Esophagus mucosa (tissue), 1 donor: ENCODE results near the gene HNF1A. TPM values are rescaled to one million over a fixed set of nuclear protein-coding genes. Genes with fewer than 3 reads are reported as not detected.

ENCODE experiments used
- ATAC-seq: fragments of 200-7000 bp; cut with Tn5 transposase; one replicate; pipeline ENCODE4 v1.9.1; 2020
- total RNA-seq: library from RNA; stranded (reverse); gene quantifications from one replicate; pipeline ENCODE4 v1.2.4, GENCODE V29; 2023
- donor health status: DM: yes; HTN: yes; CAD: no.

Gene HNF1A
- total RNA-seq, 1 donor from 2014 or later: not detected

GRCh38 chr12:120988658-120989057 is 10.3 kb downstream of the HNF1A start:
- no peak for ATAC-seq

DNA sequence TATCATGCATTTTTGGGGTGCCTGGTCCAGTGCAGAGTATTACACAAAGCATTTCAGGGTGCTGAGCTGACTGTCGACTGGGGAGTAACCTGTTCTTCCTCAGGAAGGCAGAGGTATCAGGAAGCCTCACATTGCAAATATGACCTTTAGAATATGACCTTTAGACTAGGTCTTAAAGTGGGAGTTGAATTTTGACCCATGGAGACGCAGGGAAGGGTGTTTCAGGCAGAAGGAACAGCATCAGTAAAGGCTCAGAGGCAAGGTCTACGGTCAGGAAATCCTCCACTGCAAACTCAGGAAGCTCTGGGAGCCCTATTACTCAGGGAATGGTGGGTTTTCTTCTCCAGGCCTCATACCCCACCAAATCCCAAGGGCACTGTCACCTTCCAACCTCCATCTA is 11.3 kb downstream of the HNF1A start:
- ATAC-seq: no peak

DNA sequence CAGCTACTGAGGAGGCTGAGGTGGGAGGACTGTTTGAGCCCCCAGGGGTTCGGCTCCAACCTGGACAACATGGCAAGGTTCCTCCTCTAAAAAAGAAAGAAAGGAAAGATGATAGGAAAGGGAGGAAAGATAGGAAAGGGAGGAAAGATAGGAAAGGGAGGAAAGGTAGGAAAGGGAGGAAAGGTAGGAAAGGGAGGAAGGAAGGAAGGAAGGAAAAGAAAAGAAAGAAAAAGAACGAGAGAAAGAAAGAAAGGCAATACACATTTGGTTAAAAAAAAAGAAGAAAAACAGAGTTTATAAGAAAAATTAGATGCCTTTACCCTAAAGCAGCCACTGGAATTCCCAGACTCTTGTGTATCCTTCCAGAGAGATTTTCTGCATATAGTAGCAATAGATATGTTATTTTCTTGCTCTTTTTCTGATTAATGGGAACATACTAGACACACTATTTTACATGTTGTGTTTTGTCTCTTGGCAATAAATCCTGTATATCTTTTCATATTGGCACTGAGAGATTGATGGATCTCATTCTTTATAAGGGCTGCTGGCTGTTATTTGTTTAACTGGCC is 12.2 kb downstream of the HNF1A start:
- no peak for ATAC-seq

GRCh38 chr12:120991965-120992364 is 13.6 kb downstream of the HNF1A start:
- no peak for ATAC-seq

DNA sequence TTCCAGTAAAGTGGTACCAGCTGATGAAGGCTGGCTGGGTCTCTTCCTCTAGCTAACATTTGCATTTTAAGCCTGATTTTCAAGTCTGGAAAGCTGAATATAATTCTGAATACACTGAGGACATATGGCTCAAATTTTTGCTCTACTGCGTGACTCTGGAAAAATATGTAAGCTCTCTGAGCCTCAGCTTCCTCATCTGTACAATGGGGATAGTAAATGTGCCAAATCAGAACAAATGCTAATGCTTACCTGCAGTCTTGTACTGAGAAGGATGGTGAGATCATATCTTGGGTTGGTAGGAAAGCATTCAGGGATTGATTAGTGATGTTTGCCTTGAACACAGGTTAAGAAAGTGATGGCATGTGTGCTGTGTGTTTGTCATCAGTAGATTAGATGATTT is 14.6 kb downstream of the HNF1A start:
- no peak for ATAC-seq

GRCh38 chr12:120993496-120993895 is 15.2 kb downstream of the HNF1A start:
- no peak for ATAC-seq

- ATAC-seq: peak; percentile 14
Measured at GRCh38 chr12:120994059-120994458, 15.7 kb downstream of the HNF1A start.

DNA sequence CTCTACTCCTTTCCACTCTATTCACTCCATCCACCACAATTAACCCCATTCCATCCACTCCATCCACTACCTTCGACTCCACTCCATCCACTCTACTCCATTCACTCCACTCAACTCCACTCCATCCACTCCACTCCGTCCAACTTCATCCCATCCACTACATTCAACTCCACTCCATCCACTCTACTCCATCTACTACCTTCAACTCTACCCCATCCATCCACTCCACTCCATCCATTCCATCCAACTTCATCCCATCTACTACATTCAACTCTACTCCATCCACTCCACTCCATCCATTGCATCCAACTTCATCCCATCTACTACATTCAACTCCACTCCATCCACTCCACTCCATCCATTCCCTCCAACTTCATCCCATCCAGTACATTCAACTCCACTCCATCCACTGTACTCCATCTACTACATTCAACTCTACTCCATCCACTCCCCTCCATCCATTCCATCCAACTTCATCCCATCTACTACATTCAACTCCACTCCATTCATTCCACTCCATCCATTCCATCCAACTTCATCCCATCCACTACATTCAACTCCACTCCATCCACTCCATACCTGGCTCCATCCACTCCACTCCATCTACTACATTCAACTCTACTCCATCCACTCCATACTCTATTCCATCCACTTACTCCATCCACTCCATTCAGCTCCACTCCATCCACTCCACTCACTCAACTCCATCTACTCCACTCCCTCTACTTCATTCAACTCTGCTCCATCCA is 16.4 kb downstream of the HNF1A start:
- no peak for ATAC-seq

- no peak for ATAC-seq
Measured at GRCh38 chr12:120996133-120996746, 17.9 kb downstream of the HNF1A start.

DNA sequence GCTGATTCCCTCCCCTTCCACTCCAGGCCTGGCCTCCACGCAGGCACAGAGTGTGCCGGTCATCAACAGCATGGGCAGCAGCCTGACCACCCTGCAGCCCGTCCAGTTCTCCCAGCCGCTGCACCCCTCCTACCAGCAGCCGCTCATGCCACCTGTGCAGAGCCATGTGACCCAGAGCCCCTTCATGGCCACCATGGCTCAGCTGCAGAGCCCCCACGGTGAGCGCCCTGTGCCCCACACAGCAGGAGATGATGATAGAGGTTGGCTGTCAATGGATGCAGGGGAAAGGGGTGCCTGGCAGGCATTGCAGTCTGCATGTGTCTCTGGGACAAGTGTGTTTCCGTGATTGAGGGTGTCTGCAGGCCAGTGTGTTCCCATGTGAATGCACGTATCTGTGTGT is 19.1 kb downstream of the HNF1A start:
- ATAC-seq: no peak

- ATAC-seq: no peak
Measured at GRCh38 chr12:120998435-120998834, 20.1 kb downstream of the HNF1A start.

- ATAC-seq: peak; percentile 14
Measured at GRCh38 chr12:120999191-121000120, 21.1 kb downstream of the HNF1A start.

- no peak for ATAC-seq
Measured at GRCh38 chr12:121000530-121000929, 22.2 kb downstream of the HNF1A start.

GRCh38 chr12:121001060-121001459 is 22.7 kb downstream of the HNF1A start:
- peak; percentile 3 for ATAC-seq

DNA sequence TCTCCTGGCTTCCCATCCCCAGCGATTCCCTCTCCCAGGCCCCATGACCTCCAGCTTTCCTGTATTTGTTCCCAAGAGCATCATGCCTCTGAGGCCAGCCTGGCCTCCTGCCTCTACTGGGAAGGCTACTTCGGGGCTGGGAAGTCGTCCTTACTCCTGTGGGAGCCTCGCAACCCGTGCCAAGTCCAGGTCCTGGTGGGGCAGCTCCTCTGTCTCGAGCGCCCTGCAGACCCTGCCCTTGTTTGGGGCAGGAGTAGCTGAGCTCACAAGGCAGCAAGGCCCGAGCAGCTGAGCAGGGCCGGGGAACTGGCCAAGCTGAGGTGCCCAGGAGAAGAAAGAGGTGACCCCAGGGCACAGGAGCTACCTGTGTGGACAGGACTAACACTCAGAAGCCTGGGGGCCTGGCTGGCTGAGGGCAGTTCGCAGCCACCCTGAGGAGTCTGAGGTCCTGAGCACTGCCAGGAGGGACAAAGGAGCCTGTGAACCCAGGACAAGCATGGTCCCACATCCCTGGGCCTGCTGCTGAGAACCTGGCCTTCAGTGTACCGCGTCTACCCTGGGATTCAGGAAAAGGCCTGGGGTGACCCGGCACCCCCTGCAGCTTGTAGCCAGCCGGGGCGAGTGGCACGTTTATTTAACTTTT is 23.6 kb downstream of the HNF1A start:
- ATAC-seq: no peak

- ATAC-seq: no peak
Measured at GRCh38 chr12:121003650-121004049, 25.3 kb downstream of the HNF1A start.

GRCh38 chr12:121004253-121004815 is 26.0 kb downstream of the HNF1A start:
- no peak for ATAC-seq

DNA sequence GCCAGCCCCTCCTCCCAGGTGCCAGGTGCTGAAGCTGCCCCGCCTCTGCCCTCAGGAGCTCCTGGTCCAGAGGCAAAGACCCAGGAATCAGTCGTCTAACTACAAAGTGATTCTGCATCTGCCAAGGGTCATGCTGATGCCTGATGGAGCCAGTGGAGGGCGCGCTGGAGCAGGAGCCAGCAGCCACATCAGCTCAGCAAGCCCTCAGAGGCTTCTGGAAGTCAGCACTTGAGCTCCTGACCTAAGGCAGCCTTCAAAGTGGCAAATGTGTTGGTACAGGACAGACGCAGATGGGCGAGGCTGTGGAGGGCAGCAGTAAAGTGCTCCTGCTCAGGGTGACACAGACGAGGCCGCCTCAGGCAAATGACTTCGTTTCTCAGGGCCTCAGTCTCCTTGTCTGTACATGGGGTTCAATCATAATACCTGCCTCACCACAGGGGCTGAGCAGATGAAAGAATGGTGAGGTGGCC is 27.0 kb downstream of the HNF1A start:
- peak; percentile 35 for ATAC-seq

DNA sequence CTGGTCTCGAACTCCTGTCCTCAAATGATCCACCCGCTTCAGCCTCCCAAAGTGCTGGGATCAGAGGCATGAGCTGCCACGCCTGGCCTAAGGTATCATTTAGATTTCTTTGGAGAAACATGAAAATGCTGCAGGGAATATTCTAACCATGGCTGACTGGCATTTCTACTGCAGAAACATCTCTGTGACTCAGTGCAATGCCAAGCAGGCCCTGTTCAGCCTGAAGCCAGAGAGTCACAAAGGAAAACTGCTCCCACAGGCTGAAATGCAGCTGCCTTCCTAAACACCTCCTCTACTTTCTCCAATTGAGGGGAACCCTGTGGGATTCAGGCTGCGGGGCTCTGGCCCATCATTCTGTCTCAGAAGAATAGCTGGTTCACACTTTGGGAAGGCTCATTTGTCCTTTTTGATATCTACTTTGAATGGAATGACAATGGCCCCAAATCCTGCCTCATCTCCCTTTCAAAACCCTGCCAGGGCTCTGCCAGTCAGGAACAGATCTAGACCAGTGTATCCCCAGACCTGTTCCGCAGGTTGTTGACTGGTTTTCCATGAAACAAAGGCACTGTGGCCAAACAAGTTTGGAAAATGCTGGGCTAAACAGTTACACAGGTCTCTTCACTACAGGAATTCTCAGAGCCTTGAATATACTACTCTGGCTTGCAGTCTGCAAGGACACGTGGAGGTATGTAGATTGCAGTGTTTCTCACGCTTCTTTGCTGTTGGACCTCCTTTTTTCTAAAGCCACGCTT is 30.2 kb downstream of the HNF1A start:
- peak; percentile 81 for ATAC-seq

DNA sequence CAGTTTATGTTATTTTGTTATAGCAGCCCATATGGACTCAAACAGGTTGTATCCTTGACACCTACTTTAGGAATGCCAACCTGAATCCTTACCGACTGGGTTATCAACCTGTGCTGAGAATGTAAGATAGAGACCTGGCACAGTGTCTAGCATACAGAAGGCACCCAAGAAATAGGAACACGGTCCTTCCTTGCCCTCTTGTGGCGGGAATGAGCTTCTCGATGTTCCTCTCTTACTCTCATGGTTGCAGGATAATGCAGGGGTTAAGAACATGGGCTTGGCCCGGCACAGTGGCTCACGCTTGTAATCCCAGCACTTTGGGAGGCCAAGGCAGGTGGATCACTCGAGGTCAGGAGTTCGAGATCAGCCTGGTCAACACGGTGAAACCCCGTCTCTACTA is 31.4 kb downstream of the HNF1A start:
- ATAC-seq: peak; percentile 85

DNA sequence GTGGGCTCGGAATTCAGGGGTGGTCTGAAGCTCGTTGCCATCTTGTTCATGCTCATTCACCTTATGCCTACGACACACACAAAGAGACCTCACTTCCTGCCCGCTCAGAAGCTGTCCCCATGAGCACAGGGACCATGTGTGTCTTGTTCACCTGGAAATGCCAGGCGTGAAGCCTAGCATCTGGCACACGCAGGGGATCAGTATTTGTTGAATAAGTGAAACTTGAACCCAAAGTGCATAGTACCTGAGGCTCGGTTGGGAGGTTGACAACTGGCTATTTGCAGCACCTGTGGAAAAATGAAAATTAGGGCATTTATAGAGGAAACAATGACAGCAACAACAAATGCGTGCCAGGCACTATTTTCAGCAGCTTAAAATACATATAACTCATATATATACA is 32.5 kb downstream of the HNF1A start:
- ATAC-seq: no peak
